Activated T-cell treated with anti-CD3 and anti-CD28 coated beads, Interleukin-2, amount 50 U/mL, for 4 hours (primary cell): ENCODE results near the gene ALDH1A3. TPM values are rescaled to one million over a fixed set of nuclear protein-coding genes. Genes with fewer than 3 reads are reported as not detected.

Experiments
- ATAC-seq, 2 donors: fragments of 200-7000 bp; cut with Tn5 transposase; one replicate each; pipeline ENCODE4 v1.10.0; 2021
- DNase-seq: peaks from one replicate; pipeline ENCODE4 v3.0.0-alpha.2; 2020
- H3K27me3 Mint-ChIP-seq: one replicate; pipeline ENCODE4 v1.8.0; 2021; ENCODE audit warnings: low read depth, mixed read lengths
- H3K36me3 Mint-ChIP-seq: one replicate; pipeline ENCODE4 v1.8.0; 2022; ENCODE audit warnings: mixed read lengths; ENCODE audit not compliant: insufficient read depth
- H3K4me1 Mint-ChIP-seq: one replicate; pipeline ENCODE4 v1.8.0; 2021; ENCODE audit warnings: low read depth, mixed read lengths
- H3K4me3 Mint-ChIP-seq: one replicate; pipeline ENCODE4 v1.8.0; 2021; ENCODE audit warnings: mild to moderate bottlenecking, moderate library complexity, mixed read lengths
- H3K9me3 Mint-ChIP-seq: one replicate; pipeline ENCODE4 v1.8.0; 2021; ENCODE audit warnings: mixed read lengths
- total RNA-seq, 3 donors: library from RNA; stranded (reverse); gene quantifications; one replicate each; pipeline ENCODE4 v1.2.1, GENCODE V29; 2021

The ALDH1A3 gene
- total RNA-seq, 3 donors from 2014 or later, result 0.24 to 0.47 (median 0.40) TPM

GRCh38 chr15:100898661-100899462 is 19.2 kb downstream of the ALDH1A3 start:
- H3K9me3 Mint-ChIP-seq, result no peaks in the 10 kb centered on the region
- H3K36me3 Mint-ChIP-seq, result no peaks in the 10 kb centered on the region
- DNase-seq (no peak), ATAC-seq (no peak)
- no peaks in the 10 kb centered on the region for H3K4me1 Mint-ChIP-seq
- peaks cover 15% of the 10 kb centered on the region for H3K27me3 Mint-ChIP-seq
- no peak overlapping the region for H3K4me3 Mint-ChIP-seq

- no peak for ATAC-seq
- H3K4me1 Mint-ChIP-seq, result no peaks in the 10 kb centered on the region
- no peaks in the 10 kb centered on the region for H3K9me3 Mint-ChIP-seq
- H3K27me3 Mint-ChIP-seq, result peaks cover 9% of the 10 kb centered on the region
- no peak overlapping the region for H3K4me3 Mint-ChIP-seq
- no peak for DNase-seq
- H3K36me3 Mint-ChIP-seq, result no peaks in the 10 kb centered on the region
Observed at GRCh38 chr15:100899601-100900000, 20.0 kb downstream of the ALDH1A3 start.

- Mint-ChIP-seq H3K9me3 (no peaks in the 10 kb centered on the region), H3K36me3 (no peaks in the 10 kb centered on the region), H3K4me1 (no peaks in the 10 kb centered on the region), H3K4me3 (no peak overlapping the region), H3K27me3 (peaks cover 7% of the 10 kb centered on the region)
- ATAC-seq (no peak), DNase-seq (no peak)
Observed at GRCh38 chr15:100900136-100900794, 20.6 kb downstream of the ALDH1A3 start.

DNA sequence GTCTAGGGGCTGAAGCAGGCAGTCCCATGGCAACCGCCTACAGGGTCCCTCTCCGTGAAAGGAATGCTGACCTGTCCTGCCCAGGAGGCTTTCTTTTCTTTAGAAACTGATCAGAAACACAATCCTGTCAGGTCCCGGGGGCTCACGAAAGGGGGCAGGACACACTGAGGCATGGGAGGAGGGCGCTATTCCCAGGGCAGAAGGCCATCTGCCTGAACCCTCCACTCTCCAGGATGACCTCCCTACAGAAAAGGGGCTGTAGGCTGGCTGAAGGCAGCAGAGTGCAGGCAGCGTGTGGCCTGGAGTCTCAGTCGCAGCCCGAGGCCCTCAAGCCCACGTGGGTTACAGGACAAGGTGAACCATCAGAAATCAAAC is 21.2 kb downstream of the ALDH1A3 start:
- Mint-ChIP-seq H3K36me3 (no peaks in the 10 kb centered on the region), H3K9me3 (no peaks in the 10 kb centered on the region), H3K4me3 (no peak overlapping the region)

GRCh38 chr15:100901296-100901695 is 21.7 kb downstream of the ALDH1A3 start:
- no peak overlapping the region for H3K4me3 Mint-ChIP-seq
- no peaks in the 10 kb centered on the region for H3K4me1 Mint-ChIP-seq
- DNase-seq (no peak), ATAC-seq (no peak)
- H3K36me3 Mint-ChIP-seq, result no peaks in the 10 kb centered on the region
- H3K27me3 Mint-ChIP-seq, result peaks cover 2% of the 10 kb centered on the region
- no peaks in the 10 kb centered on the region for H3K9me3 Mint-ChIP-seq

More for the DNA sequence above, 21.2 kb downstream of the ALDH1A3 start:
- Mint-ChIP-seq H3K27me3 (peaks cover 3% of the 10 kb centered on the region), H3K4me1 (no peaks in the 10 kb centered on the region)
- ATAC-seq, result no peak
- no peak for DNase-seq

GRCh38 chr15:100901702-100902435 is 22.2 kb downstream of the ALDH1A3 start:
- DNase-seq (no peak), ATAC-seq (no peak)
- no peaks in the 10 kb centered on the region for H3K4me1 Mint-ChIP-seq
- H3K36me3 Mint-ChIP-seq, result no peaks in the 10 kb centered on the region
- H3K4me3 Mint-ChIP-seq, result no peak overlapping the region
- H3K27me3 Mint-ChIP-seq, result peaks cover 4% of the 10 kb centered on the region
- no peaks in the 10 kb centered on the region for H3K9me3 Mint-ChIP-seq

DNA sequence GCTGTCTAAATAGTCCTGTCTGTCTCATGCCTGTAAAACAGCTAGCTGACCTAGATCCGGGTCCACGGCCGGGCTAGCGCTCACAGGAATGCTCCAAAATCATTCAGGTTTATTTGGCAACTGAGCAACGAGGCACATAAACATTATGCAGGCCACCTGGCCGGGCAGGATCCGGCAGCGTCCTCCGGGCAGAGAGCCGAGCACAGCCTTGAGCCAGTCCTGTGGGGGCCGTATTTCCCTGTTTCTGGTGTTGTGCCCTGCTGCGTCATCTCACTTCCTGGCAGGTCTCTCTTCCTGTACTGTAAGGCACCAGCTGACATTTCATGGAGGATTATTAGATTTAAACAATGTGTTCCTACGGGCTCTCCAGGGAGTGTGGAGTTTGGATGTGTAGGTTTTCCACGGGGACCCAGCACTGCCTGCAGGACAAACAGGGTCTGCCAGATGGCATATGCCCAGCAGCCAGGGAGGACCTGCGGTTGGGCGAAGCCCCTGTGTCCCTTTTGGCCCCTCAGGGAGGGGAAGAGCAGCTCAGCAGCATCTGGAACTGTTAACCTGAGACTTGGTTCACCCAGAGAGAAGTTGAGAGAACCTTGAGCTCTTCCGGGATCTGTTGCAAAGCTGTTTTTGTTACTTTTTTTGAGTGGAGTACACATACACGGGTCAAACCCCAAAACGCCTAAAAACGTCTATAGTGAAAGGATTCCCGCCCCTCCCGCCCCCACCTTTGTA is 23.0 kb downstream of the ALDH1A3 start:
- Mint-ChIP-seq H3K9me3 (no peaks in the 10 kb centered on the region), H3K27me3 (peaks cover 4% of the 10 kb centered on the region), H3K4me3 (no peak overlapping the region), H3K36me3 (no peaks in the 10 kb centered on the region), H3K4me1 (no peaks in the 10 kb centered on the region)
- DNase-seq (no peak), ATAC-seq (no peak)

DNA sequence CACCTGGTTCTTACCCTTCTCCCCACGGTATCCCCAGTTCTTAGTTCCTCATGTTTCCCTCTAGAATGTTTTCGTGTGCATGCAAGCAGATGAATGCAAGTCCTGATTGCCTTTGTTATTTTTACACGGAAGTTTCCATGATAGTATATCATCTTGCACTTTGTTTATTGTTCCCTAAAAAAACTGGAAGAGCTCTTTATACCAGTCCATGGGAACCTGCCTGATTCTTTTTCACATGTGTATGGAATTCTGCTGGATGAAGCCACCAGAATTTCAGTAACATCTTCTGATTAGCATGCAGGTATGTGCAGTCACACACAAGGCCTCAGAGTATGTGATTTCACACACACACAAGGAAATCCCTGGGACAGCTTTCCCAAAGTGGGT is 23.5 kb downstream of the ALDH1A3 start:
- ATAC-seq, result no peak
- H3K9me3 Mint-ChIP-seq, result no peaks in the 10 kb centered on the region
- H3K4me3 Mint-ChIP-seq, result no peak overlapping the region
- no peak for DNase-seq
- no peaks in the 10 kb centered on the region for H3K36me3 Mint-ChIP-seq
- peaks cover 4% of the 10 kb centered on the region for H3K27me3 Mint-ChIP-seq
- no peaks in the 10 kb centered on the region for H3K4me1 Mint-ChIP-seq

DNA sequence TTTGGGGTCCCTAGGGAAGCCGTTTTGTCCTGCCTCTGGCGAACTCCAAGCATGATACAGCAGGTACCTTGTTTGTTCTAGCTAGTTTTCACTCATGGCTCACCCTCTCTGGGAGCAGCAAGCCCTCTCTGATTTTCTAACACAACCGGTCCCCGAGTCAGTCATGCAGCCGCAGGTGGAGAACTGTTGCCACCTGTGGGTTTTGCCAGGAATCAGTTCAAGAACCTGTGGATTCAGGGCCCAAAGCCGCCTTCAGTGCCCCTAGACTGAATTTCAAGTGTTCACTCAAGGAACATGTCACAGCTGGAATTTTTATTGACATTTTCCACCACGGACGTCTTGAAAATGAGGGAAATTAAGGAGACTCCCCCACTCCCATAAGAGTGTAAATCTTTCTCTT is 26.2 kb downstream of the ALDH1A3 start:
- Mint-ChIP-seq H3K9me3 (no peaks in the 10 kb centered on the region), H3K27me3 (peaks cover 1% of the 10 kb centered on the region), H3K4me1 (no peaks in the 10 kb centered on the region), H3K36me3 (no peaks in the 10 kb centered on the region), H3K4me3 (no peak overlapping the region)
- DNase-seq (no peak), ATAC-seq (no peak)

DNA sequence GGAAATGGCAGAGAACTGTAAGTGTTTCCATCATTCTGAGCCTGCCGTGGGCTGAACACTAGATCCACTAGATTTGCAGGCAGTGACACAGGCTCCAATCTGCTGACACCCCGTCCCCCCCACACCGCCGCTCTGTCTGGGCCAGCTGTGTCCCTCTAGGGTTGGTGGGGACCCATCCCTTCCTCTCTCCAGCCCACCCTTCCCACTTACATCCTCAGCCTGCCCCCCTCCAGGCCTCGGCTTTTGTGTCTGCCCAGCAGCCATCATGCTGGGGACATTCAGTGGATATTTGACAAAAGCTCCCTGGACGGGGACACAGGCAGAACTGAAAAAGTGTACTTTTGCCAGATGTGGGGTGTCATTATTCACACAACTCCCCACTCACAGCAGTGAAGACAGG is 28.8 kb downstream of the ALDH1A3 start:
- H3K36me3 Mint-ChIP-seq, result no peaks in the 10 kb centered on the region
- no peak overlapping the region for H3K4me3 Mint-ChIP-seq
- ATAC-seq, result no peak
- H3K27me3 Mint-ChIP-seq, result peaks cover 13% of the 10 kb centered on the region
- no peak for DNase-seq
- H3K9me3 Mint-ChIP-seq, result no peaks in the 10 kb centered on the region
- no peaks in the 10 kb centered on the region for H3K4me1 Mint-ChIP-seq

GRCh38 chr15:100909565-100909964 is 29.9 kb downstream of the ALDH1A3 start:
- no peak for ATAC-seq
- Mint-ChIP-seq H3K36me3 (no peaks in the 10 kb centered on the region), H3K4me1 (no peaks in the 10 kb centered on the region), H3K9me3 (no peaks in the 10 kb centered on the region), H3K4me3 (no peak overlapping the region), H3K27me3 (peaks cover 22% of the 10 kb centered on the region)
- DNase-seq, result no peak

DNA sequence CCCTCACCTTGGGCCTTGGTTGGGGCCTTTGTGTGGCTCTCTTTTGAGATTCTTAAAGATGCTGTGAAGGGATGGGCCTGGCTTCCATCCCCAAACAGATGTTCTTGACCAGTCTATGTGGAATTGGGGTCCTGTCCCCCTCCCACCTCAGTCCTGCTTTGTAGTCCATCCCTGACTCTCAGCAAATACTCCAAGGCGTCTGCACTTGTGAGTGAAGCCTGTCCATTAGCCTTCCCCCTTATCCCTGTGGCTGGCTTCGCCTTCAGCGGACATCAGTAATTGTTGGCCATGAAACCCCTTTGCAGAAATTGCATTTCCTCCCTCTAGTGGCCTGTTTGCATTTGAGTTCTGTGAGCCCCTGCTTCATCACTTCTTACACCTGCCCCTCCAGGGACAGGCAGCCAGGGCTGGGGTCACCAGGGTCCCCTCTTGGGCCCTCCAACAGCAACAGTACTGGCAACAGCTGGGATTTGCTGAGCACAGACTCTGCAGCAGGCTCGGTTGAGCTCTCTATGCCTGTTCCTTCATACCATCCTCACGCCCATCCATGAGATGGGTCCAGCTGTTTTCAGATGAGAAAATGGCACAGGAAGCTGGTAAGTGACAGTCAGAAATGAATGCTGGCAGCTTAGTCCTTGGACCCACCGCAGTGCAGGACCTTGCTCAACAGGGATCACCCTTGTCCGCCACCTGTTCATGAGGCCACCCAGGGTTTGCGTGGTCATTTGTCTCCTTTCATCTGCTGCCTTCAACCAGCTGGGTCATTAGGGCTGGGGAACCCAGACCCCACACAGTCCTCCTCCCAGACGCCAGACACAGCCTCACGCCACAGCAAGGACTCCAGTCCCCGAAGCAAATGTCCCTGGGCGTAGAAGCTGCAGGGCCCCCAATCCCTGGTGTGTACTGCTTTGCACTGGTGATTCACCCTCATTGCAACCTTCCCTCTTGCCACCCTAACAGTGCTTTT is 30.6 kb downstream of the ALDH1A3 start:
- Mint-ChIP-seq H3K4me3 (no peak overlapping the region), H3K9me3 (no peaks in the 10 kb centered on the region), H3K4me1 (no peaks in the 10 kb centered on the region), H3K36me3 (no peaks in the 10 kb centered on the region), H3K27me3 (peaks cover 25% of the 10 kb centered on the region)
- no peak for DNase-seq
- ATAC-seq, result no peak

GRCh38 chr15:100911086-100911485 is 31.5 kb downstream of the ALDH1A3 start:
- ATAC-seq (no peak), DNase-seq (no peak)
- H3K36me3 Mint-ChIP-seq, result no peaks in the 10 kb centered on the region
- peaks cover 30% of the 10 kb centered on the region for H3K27me3 Mint-ChIP-seq
- H3K4me1 Mint-ChIP-seq, result no peaks in the 10 kb centered on the region
- H3K9me3 Mint-ChIP-seq, result no peaks in the 10 kb centered on the region
- no peak overlapping the region for H3K4me3 Mint-ChIP-seq
